MM.1S (cell line): ENCODE measurements around the gene GSN.

Experiments
- DNase-seq: peaks from one replicate; pipeline ENCODE4 v3.0.0-alpha.2; 2015
- H2AFZ ChIP-seq: fragments of 300-600 bp; sonication (generic); 2 replicates; pipeline ENCODE4 v1.6.0; 2016; ENCODE audit warnings: antibody characterized with exemption, low read length
- H3F3A ChIP-seq: fragments of 300-600 bp; sonication (generic); 2 replicates; pipeline ENCODE4 v1.6.1; 2016; ENCODE audit warnings: mild to moderate bottlenecking, antibody characterized with exemption, low read length, moderate library complexity, mixed read lengths; ENCODE audit not compliant: insufficient read depth
- H3K27ac ChIP-seq: fragments of 300-600 bp; sonication (generic); 2 replicates; pipeline ENCODE4 v1.5.1; 2016; ENCODE audit warnings: mild to moderate bottlenecking, low read length
- H3K27me3 ChIP-seq: fragments of 300-600 bp; sonication (generic); replicated peaks from 2 replicates; pipeline ENCODE4 v1.6.0; 2016; ENCODE audit warnings: low read length; ENCODE audit not compliant: insufficient read depth
- H3K36me3 ChIP-seq: fragments of 300-600 bp; sonication (generic); replicated peaks from 2 replicates; pipeline ENCODE4 v1.6.1; 2016; ENCODE audit warnings: mild to moderate bottlenecking, low read length, mixed read lengths; ENCODE audit not compliant: insufficient read depth
- H3K4me1 ChIP-seq: fragments of 300-600 bp; sonication (generic); 2 replicates; pipeline ENCODE4 v1.6.1; 2016; ENCODE audit warnings: low read length, mixed read lengths
- H3K4me2 ChIP-seq: fragments of 300-600 bp; sonication (generic); 2 replicates; pipeline ENCODE4 v1.6.0; 2016; ENCODE audit warnings: low read depth, low read length
- H3K4me3 ChIP-seq: fragments of 300-600 bp; sonication (generic); 2 replicates; pipeline ENCODE4 v1.5.1; 2016; ENCODE audit warnings: low read length, mixed read lengths
- H3K79me2 ChIP-seq: fragments of 300-600 bp; sonication (generic); 2 replicates; pipeline ENCODE4 v1.6.1; 2016; ENCODE audit warnings: mixed run types, low read length, mixed read lengths
- H3K9ac ChIP-seq: fragments of 300-600 bp; sonication (generic); 2 replicates; pipeline ENCODE4 v1.6.1; 2016; ENCODE audit warnings: low read length, mixed read lengths
- H3K9me2 ChIP-seq: fragments of 300-600 bp; sonication (generic); replicated peaks from 2 replicates; pipeline ENCODE4 v1.6.1; 2016; ENCODE audit warnings: mild to moderate bottlenecking, low read length, mixed read lengths; ENCODE audit not compliant: insufficient read depth
- H3K9me3 ChIP-seq: fragments of 300-600 bp; sonication (generic); replicated peaks from 2 replicates; pipeline ENCODE4 v1.6.1; 2016; ENCODE audit warnings: mild to moderate bottlenecking, low read length, mixed read lengths; ENCODE audit not compliant: insufficient read depth
- H4K20me1 ChIP-seq: fragments of 300-600 bp; sonication (generic); 2 replicates; pipeline ENCODE4 v1.6.1; 2016; ENCODE audit warnings: mild to moderate bottlenecking, low read length, moderate library complexity, mixed read lengths; ENCODE audit not compliant: insufficient read depth
- EZH2 ChIP-seq: fragments of 300-600 bp; sonication (generic); optimal IDR thresholded peaks from 2 replicates; pipeline ENCODE3; 2017; ENCODE audit warnings: low read depth, mild to moderate bottlenecking, antibody characterized with exemption, low read length, mixed read lengths
- EZH2phosphoT487 ChIP-seq: fragments of 300-600 bp; sonication (generic); IDR thresholded peaks from 2 replicates; pipeline ENCODE4 v1.6.1; 2018; ENCODE audit warnings: antibody characterized with exemption, low read length
- TF ChIP-seq, protein P1 (sequence below): fragments of 300-600 bp; sonication (generic); IDR thresholded peaks from 2 replicates; pipeline ENCODE4 v1.5.1; 2016; ENCODE audit warnings: antibody characterized with exemption, low read length, mixed read lengths

The GSN gene

DNA sequence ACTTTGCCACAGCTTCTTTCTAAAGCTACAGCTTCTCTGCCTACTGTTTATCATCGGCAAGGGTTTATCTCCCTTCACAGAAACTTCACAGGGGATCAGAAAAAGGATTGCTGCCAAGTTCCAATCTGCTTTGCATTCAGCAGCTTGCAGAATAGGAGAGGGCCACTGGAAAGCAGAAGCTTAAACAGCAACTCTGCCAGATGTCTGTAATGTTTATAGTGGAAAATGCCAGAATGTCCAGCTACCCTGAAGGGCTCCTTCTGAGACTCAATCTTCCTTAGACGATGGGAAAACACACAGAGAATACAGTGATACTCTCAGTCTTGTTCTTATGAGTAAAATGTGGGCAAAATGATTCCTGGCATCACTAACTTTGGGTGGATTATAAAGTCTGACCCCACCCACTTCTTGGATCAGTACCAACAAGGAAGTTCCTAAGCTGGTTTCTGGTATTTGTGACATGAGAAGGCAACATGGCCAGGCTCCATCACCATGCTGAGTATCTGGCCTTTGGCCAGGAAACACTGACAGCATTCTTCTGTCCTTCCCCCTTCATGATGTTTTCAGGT is 83.1 kb downstream of the GSN start:
- DNase-seq, result no peak

DNA sequence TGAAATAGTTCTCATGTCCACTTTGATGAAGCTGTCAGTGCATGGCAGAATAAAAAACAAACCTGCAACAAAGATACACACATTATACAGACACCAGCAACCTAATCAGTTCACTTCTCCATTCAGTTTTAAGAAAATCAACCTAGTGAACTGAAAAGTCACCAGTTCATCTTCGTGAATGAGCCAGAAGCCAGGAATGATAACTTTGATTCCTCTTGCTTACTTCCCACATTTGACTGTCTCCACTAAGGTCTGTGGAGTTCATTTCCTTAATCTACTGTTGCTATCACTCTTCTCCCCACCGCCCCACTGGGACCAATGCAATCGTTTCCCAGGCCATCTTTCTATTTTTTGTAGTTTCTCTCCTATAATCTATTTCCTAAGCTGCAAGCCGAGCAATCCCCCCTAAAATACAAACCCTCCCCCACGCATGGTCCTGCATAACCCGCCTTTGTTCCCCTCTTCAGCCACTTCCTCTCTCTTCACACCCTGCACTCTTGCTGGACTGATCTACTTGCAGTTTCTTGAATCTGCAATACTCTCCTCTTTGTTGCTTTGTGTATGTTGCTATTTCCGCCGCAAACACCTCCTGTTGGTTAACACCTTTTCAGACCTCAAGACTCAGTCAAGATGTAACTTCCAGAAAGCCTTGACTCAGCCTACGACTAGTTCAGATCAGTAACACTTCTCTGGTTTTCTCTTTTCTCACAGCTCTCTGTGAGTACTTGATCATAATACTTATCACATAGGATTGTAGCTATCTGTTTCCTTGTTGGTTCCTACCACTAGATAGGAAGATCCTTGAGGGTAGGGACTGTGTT is 85.5 kb downstream of the GSN start:
- Histone ChIP-seq H3K4me1 (peaks cover 4% of the 10 kb centered on the region; the same call in 1 of the 2 replicates), H3F3A (no peaks in the 10 kb centered on the region), H3K36me3 (no peaks in the 10 kb centered on the region), H3K4me2 (no peak overlapping the region), H3K9ac (no peak overlapping the region), H3K27me3 (no peaks in the 10 kb centered on the region), H3K79me2 (no peaks in the 10 kb centered on the region), H4K20me1 (no peaks in the 10 kb centered on the region), H3K9me2 (no peaks in the 10 kb centered on the region), H3K27ac (no peak overlapping the region), H3K9me3 (no peaks in the 10 kb centered on the region), H2AFZ (no peak overlapping the region), H3K4me3 (no peak overlapping the region)
- DNase-seq, result no peak
- TF ChIP-seq, protein P1, sequence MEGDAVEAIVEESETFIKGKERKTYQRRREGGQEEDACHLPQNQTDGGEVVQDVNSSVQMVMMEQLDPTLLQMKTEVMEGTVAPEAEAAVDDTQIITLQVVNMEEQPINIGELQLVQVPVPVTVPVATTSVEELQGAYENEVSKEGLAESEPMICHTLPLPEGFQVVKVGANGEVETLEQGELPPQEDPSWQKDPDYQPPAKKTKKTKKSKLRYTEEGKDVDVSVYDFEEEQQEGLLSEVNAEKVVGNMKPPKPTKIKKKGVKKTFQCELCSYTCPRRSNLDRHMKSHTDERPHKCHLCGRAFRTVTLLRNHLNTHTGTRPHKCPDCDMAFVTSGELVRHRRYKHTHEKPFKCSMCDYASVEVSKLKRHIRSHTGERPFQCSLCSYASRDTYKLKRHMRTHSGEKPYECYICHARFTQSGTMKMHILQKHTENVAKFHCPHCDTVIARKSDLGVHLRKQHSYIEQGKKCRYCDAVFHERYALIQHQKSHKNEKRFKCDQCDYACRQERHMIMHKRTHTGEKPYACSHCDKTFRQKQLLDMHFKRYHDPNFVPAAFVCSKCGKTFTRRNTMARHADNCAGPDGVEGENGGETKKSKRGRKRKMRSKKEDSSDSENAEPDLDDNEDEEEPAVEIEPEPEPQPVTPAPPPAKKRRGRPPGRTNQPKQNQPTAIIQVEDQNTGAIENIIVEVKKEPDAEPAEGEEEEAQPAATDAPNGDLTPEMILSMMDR, result no peak
- no peak for TF ChIP-seq EZH2
- TF ChIP-seq EZH2phosphoT487, result no peak

More for the DNA sequence above, 83.1 kb downstream of the GSN start:
- no peaks in the 10 kb centered on the region for H3K27me3 ChIP-seq
- H3K4me3 ChIP-seq, result no peak overlapping the region
- H3K4me1 ChIP-seq, result no peaks in the 10 kb centered on the region
- TF ChIP-seq, protein P1, result no peak
- TF ChIP-seq EZH2 (no peak), EZH2phosphoT487 (no peak)
- no peak overlapping the region for H3K4me2 ChIP-seq
- no peaks in the 10 kb centered on the region for H4K20me1 ChIP-seq
- no peaks in the 10 kb centered on the region for H3K9me3 ChIP-seq
- H3F3A ChIP-seq, result no peaks in the 10 kb centered on the region
- H3K36me3 ChIP-seq, result no peaks in the 10 kb centered on the region
- no peak overlapping the region for H2AFZ ChIP-seq
- no peaks in the 10 kb centered on the region for H3K9me2 ChIP-seq
- no peak overlapping the region for H3K9ac ChIP-seq
- H3K27ac ChIP-seq, result no peak overlapping the region
- H3K79me2 ChIP-seq, result no peaks in the 10 kb centered on the region

DNA sequence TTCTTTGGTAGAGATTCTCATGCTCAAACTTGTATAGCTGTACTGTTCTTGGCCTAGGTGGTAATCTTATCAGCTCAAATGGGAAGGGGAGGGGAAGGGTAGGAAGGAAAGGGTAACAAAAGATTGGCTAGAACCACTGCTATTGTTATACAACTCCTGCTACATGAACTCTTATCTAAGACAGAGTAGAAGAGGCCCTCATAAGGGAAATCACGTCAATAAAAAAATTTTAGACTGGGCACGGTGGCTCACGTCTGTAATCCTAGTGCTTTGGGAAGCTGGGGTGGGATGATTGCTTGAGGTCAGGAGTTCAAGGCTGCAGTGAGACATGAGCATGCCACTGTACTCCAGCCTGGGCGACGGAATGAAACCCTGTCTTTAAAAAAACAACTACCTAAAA is 86.2 kb downstream of the GSN start:
- Histone ChIP-seq H3K4me3 (no peak overlapping the region), H3F3A (peaks cover 4% of the 10 kb centered on the region; the same call in 1 of the 2 replicates), H4K20me1 (no peaks in the 10 kb centered on the region), H3K9me3 (no peaks in the 10 kb centered on the region), H3K4me2 (no peak overlapping the region), H3K27me3 (no peaks in the 10 kb centered on the region), H3K79me2 (no peaks in the 10 kb centered on the region), H3K9ac (no peak overlapping the region), H3K4me1 (peaks cover 10% of the 10 kb centered on the region), H3K27ac (no peak overlapping the region), H2AFZ (no peak overlapping the region), H3K36me3 (no peaks in the 10 kb centered on the region), H3K9me2 (no peaks in the 10 kb centered on the region)
- no peak for TF ChIP-seq EZH2phosphoT487
- TF ChIP-seq, protein P1, result no peak
- no peak for TF ChIP-seq EZH2
- DNase-seq, result no peak
